Liver (tissue), 3 donors: ENCODE data around the gene GSTM3.
A peak's percentile ranks its signal among the peaks of the same experiment; 100 is the strongest.

ENCODE experiments used
- GABPA ChIP-seq, 2 donors: IDR thresholded peaks in 1 of 2; conservative IDR thresholded peaks in 1 of 2; 2 replicates each; pipeline ENCODE4 v1.6.1; 2016; ENCODE audit warnings: antibody characterized with exemption in 2 of 2, mild to moderate bottlenecking in 1 of 2, moderate library complexity in 1 of 2
- HNF4G ChIP-seq: IDR thresholded peaks from 2 replicates; pipeline ENCODE4 v1.6.1; 2016; ENCODE audit warnings: antibody characterized with exemption
- RXRA ChIP-seq, 2 donors: IDR thresholded peaks; 2 replicates each; pipeline ENCODE4 v1.6.1; 2017 to 2018; ENCODE audit warnings: antibody characterized with exemption in 2 of 2, mild to moderate bottlenecking in 1 of 2
- YY1 ChIP-seq: IDR thresholded peaks from 2 replicates; pipeline ENCODE4 v1.6.1; 2016; ENCODE audit warnings: antibody characterized with exemption, mild to moderate bottlenecking
- TF ChIP-seq, protein P1 (sequence below): fragments of 150-350 bp; IDR thresholded peaks from 2 replicates; pipeline ENCODE4 v1.5.1; 2017; ENCODE audit warnings: improper control_type of control experiment, low read depth, low read length; ENCODE audit not compliant: missing input control
- TF ChIP-seq, protein P2 (sequence below): IDR thresholded peaks from 2 replicates; pipeline ENCODE4 v1.6.1; 2016; ENCODE audit warnings: antibody characterized with exemption
- TF ChIP-seq, protein P3 (sequence below): IDR thresholded peaks from 2 replicates; pipeline ENCODE4 v1.6.1; 2016; ENCODE audit warnings: antibody characterized with exemption
- donor health status: healthy.
- donor health status: healthy.

- TF ChIP-seq, protein P1, sequence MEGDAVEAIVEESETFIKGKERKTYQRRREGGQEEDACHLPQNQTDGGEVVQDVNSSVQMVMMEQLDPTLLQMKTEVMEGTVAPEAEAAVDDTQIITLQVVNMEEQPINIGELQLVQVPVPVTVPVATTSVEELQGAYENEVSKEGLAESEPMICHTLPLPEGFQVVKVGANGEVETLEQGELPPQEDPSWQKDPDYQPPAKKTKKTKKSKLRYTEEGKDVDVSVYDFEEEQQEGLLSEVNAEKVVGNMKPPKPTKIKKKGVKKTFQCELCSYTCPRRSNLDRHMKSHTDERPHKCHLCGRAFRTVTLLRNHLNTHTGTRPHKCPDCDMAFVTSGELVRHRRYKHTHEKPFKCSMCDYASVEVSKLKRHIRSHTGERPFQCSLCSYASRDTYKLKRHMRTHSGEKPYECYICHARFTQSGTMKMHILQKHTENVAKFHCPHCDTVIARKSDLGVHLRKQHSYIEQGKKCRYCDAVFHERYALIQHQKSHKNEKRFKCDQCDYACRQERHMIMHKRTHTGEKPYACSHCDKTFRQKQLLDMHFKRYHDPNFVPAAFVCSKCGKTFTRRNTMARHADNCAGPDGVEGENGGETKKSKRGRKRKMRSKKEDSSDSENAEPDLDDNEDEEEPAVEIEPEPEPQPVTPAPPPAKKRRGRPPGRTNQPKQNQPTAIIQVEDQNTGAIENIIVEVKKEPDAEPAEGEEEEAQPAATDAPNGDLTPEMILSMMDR, result no peak
- TF ChIP-seq RXRA (IDR thresholded peaks at IDR 0.05) (peak in 1 of 2 donors; percentile 20), GABPA (IDR thresholded peaks at IDR 0.05 in 1 of 2, conservative IDR thresholded peaks at IDR 0.05 in 1 of 2) (no peak), YY1 (peak; percentile 46), HNF4G (no peak)
- TF ChIP-seq, protein P2, sequence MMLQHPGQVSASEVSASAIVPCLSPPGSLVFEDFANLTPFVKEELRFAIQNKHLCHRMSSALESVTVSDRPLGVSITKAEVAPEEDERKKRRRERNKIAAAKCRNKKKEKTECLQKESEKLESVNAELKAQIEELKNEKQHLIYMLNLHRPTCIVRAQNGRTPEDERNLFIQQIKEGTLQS, result no peak
- TF ChIP-seq, protein P3, sequence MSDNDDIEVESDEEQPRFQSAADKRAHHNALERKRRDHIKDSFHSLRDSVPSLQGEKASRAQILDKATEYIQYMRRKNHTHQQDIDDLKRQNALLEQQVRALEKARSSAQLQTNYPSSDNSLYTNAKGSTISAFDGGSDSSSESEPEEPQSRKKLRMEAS, result no peak
Measured at GRCh38 chr1:109705411-109705810, 35.4 kb downstream of the GSTM3 start.
